Activated CD8-positive, alpha-beta T cell treated with anti-CD3 and anti-CD28 coated beads for 36 hours (primary cell): Measurements from ENCODE around the gene RPS3A. TPM values are rescaled to one million over a fixed set of nuclear protein-coding genes. Genes with fewer than 3 reads are reported as not detected.

Experiments used
- ATAC-seq: fragments of 200-7000 bp; cut with Tn5 transposase; one replicate; pipeline ENCODE4 v1.10.0; 2021; ENCODE audit warnings: mild to moderate bottlenecking, moderate library complexity
- CTCF ChIA-PET: fragments of 350-600 bp; sonication (Branson Sonifier 250); formaldehyde crosslinking; loops from one replicate; lab custom pipeline; 2021; ENCODE audit warnings: antibody characterized with exemption; lab: Charles Lee
- POLR2A ChIA-PET: fragments of 350-600 bp; sonication (Branson Sonifier 250); formaldehyde crosslinking; loops from one replicate; lab custom pipeline; 2021; ENCODE audit warnings: antibody characterized with exemption; lab: Charles Lee
- DNase-seq: peaks from one replicate; pipeline ENCODE4 v3.0.0-alpha.2; 2020
- H3K27ac Mint-ChIP-seq: one replicate; pipeline ENCODE4 v1.8.0; 2021; ENCODE audit warnings: mild to moderate bottlenecking, mixed read lengths
- H3K27me3 Mint-ChIP-seq: one replicate; pipeline ENCODE4 v1.8.0; 2021; ENCODE audit warnings: mixed read lengths
- H3K36me3 Mint-ChIP-seq: one replicate; pipeline ENCODE4 v1.8.0; 2021; ENCODE audit warnings: low read depth, mixed read lengths
- H3K4me1 Mint-ChIP-seq: one replicate; pipeline ENCODE4 v1.8.0; 2021; ENCODE audit warnings: low read depth, mixed read lengths
- H3K4me3 Mint-ChIP-seq: one replicate; pipeline ENCODE4 v1.8.0; 2021; ENCODE audit warnings: mild to moderate bottlenecking, moderate library complexity, mixed read lengths
- H3K9me3 Mint-ChIP-seq: one replicate; pipeline ENCODE4 v1.8.0; 2021; ENCODE audit warnings: mixed read lengths
- CTCF ChIP-seq: fragments of 200-600 bp; IDR thresholded peaks from one replicate; pipeline ENCODE4 v1.8.0; 2022; ENCODE audit warnings: antibody characterized with exemption, mild to moderate bottlenecking
- intact Hi-C: fragments of 100-400 bp; cut with micrococcal nuclease; formaldehyde crosslinking; loops from one replicate; pipeline ENCODE4 v1.10.0; 2022
- total RNA-seq, 2 experiments: library from RNA; stranded (reverse); gene quantifications; one replicate each; pipeline ENCODE4 v1.2.3, GENCODE V29; 2021

The RPS3A gene
- total RNA-seq, 2 experiments from 2014 or later: 3,072 to 3,095 TPM

GRCh38 chr4:151150821-151151580, 51.6 kb downstream of the RPS3A start:
- Mint-ChIP-seq H3K4me1 (no peaks in the 10 kb centered on the region), H3K36me3 (no peaks in the 10 kb centered on the region), H3K27me3 (peaks cover 1% of the 10 kb centered on the region), H3K27ac (no peak overlapping the region), H3K9me3 (no peaks in the 10 kb centered on the region), H3K4me3 (no peak overlapping the region)
- ChIA-PET CTCF (interaction anchor here (1.5 kb wide), 1 partner anchor 34 kb away, joined by 4 read pairs; no protein-coding TSS in a partner anchor), POLR2A (no interaction called here)
- ATAC-seq (no peak), DNase-seq (no peak)
- TF ChIP-seq CTCF: no peak
- intact Hi-C loops: no loop called here

- H3K27me3 Mint-ChIP-seq: peaks cover 6% of the 10 kb centered on the region
- H3K4me1 Mint-ChIP-seq: no peaks in the 10 kb centered on the region
- H3K9me3 Mint-ChIP-seq: no peaks in the 10 kb centered on the region
- intact Hi-C loops: no loop called here
- DNase-seq (no peak), ATAC-seq (no peak)
- H3K4me3 Mint-ChIP-seq: no peak overlapping the region
- TF ChIP-seq CTCF: no peak
- ChIA-PET CTCF (interaction anchor here (1.5 kb wide), 1 partner anchor 35 kb away, joined by 4 read pairs; no protein-coding TSS in a partner anchor), POLR2A (no interaction called here)
- H3K36me3 Mint-ChIP-seq: no peaks in the 10 kb centered on the region
- H3K27ac Mint-ChIP-seq: no peak overlapping the region
These were observed 52.6 kb downstream of the RPS3A start for GRCh38 chr4:151152028-151152427.

GRCh38 chr4:151153585-151153984, 54.2 kb downstream of the RPS3A start:
- no peak for ATAC-seq
- Mint-ChIP-seq H3K4me1 (no peaks in the 10 kb centered on the region), H3K27ac (no peak overlapping the region), H3K9me3 (peaks cover 2% of the 10 kb centered on the region), H3K36me3 (no peaks in the 10 kb centered on the region), H3K27me3 (peaks cover 7% of the 10 kb centered on the region), H3K4me3 (no peak overlapping the region)
- ChIA-PET POLR2A (no interaction called here), CTCF (no interaction called here)
- intact Hi-C loops: no loop called here
- DNase-seq: no peak
- no peak for TF ChIP-seq CTCF

Other genes with a start within 250 kb of the RPS3A start
- gene LRBA, start 84.3 kb upstream of the RPS3A start, total RNA-seq: 10 to 100 TPM; 48.1 to 52.5 TPM
- not detected for gene PRSS48, start 177.5 kb downstream of the RPS3A start, total RNA-seq
- gene SH3D19, start 226.0 kb downstream of the RPS3A start, total RNA-seq: not detected